GM11168 (cell line): ENCODE data around the gene UROS.

Experiments
- in situ Hi-C: fragments of 300-500 bp; cut with MboI; formaldehyde crosslinking; loops from one replicate; pipeline ENCODE4 v1.12.0; 2022; ENCODE audit warnings: low sequenced_read_pairs; ENCODE audit not compliant: unreplicated experiment

Gene UROS

GRCh38 chr10:125838802-125839575 lies 15.9 kb upstream of the UROS start:
- in situ Hi-C loops = no loop called here

GRCh38 chr10:125836746-125837145 lies 13.7 kb upstream of the UROS start:
- in situ Hi-C loops = no loop called here

- in situ Hi-C loops = no loop called here
These were observed 5.3 kb upstream of the UROS start for GRCh38 chr10:125828311-125828710.

GRCh38 chr10:125827133-125827532 lies 4.1 kb upstream of the UROS start:
- in situ Hi-C loops = no loop called here

DNA sequence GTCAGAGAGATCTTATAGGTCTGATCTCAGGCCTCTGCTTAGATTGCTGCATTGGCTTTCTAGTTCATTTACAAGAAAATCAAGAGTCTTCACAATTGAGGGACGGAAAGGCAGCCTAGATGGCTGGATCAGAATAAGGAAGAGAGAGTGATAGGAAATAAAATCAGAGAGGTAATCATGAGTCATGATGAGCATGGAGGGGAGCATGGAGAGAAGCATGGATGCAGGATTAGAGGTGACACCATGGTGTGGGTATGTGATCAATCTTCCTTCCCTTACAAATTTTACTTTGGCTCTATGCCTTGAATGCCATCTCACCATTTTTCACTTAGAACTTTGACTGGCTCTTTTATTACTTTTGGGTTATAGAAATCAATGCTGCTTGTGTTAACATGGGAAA lies 1.7 kb upstream of the UROS start:
- in situ Hi-C loops = no loop called here

GRCh38 chr10:125823663-125824251 lies 699 bp upstream of the UROS start:
- in situ Hi-C loops = no loop called here

DNA sequence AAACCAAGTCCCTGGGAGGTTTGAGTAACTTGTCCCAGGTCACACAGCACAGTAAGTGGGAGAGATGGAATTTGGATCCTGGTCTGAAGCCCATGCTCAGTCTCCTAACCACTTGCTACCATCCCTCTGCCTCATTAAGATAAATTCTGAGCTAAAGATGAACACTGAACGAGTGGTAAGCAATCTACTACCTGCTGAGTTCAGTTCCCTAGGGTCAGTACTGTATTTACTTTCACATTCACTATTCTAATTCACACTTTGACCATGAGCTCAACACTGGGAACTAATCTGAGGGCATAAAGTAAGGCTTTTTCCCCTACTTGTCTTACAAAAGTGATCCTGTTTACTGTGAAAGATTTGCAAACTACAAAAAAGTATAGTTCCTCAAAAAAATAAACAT lies 2.4 kb downstream of the UROS start:
- in situ Hi-C loops = no loop called here

DNA sequence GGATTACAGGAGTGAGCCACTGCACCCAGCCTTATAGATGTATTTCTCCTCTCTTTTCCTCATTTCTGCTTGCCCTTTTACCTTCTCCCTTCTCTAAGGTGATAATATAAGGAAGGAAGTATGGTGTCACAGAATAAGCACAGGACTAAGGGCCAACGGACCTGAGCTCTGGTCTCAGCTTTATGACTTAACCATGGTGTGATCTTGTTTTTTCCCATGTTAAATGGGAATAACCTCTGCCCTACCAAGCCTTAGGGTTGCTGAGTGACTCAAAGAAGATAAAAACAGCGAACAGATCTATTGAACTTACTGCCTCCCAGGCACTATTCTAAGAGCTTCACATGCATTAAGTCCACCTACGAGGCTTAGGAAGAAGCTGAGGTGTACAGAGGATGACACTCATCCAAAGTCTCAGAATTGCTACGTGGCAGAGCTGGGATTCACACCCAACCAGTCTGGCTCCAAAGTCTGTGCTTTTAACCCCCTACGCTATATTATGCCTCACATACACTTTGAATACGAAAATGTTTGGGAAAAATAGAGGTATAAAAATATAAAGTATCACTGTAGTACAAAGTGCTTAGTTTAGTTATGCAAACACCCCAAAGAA lies 5.6 kb downstream of the UROS start:
- in situ Hi-C loops = no loop called here

DNA sequence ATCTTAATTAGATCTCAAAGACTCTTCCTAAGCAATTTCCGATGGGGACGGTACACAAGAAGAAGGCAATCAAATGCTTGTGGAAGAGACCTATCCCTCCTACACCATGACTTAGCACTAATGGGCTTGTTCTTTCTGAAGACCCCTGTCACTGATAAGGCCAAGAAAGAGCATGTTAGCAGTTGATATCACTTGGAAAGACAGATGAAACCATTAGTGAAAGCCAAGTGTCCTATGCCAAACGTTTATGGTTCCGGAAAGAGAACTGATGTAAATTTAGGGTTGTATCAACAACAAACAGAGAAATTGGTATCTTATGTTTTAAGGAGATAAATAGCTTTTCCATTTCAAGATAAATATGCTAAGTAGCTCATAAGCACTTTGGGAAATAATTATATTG lies 6.5 kb downstream of the UROS start:
- in situ Hi-C loops = no loop called here

DNA sequence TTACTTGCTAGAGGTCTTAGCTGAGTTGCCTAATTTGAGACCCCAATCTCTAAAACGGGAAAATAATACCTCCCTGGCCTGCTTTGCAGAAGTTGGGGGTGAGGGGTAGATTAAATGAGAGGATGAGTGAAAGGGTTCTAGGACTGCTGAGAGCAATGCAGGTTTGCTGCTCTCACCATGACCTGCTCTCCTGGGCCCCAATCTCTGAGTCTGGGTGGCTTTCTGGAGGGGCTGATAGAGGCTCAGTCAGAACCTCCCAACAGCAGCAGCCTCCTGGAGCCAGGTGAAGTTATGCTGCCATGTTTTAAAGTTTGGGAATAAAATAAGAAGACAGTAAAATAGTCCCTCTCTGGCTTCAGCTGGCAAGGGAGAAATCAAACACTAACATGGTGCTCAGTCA lies 7.3 kb downstream of the UROS start:
- in situ Hi-C loops = no loop called here

DNA sequence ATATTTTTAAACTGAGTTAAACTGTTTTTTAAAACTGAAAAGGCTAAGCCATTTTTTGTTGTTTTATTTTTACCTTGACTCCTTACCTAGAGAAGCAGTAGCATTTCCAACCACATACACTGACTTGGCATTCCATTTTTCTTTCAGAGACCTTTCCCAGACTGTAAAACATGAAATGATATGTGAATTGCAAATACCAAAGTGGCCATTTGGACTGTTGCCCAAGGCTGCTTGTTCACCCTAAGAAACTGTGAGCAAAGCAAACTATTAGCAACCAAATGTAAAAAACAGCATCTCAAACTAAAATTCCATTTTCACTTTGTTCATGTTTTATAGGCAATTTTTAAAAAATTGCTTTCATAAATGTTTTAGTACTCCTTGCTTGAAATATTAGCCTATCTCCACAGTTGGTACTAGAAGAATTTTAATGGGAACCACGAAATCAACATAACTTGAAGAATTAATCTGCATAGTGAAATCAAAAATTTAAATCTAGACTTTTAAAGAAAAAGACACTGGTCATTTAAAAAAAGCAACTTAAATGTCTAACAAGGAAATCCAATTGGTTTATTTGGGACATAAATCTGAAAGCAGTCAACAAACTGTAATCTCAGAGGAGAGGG lies 10.8 kb downstream of the UROS start:
- in situ Hi-C loops = no loop called here

- in situ Hi-C loops = no loop called here
These were observed 11.8 kb downstream of the UROS start for GRCh38 chr10:125811251-125811650.

DNA sequence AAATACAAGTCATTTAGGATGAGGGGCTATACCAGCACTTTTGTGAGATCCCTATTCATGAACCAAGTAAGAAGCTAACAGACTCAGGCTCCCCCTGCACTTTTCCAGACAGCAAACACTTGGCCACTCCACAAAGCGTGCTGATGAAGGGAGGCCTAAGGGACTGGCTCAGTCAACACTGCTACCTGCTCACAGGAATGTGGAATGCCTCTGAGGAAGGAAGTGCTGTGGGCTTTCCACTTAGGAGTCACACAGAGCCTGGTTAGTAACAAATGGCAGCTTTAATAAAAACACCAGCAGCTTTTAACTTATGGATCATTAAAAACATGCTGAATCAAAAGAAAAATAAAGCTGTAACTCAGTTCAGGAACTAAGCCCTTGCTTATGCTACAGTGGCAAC lies 15.0 kb downstream of the UROS start:
- in situ Hi-C loops = no loop called here

DNA sequence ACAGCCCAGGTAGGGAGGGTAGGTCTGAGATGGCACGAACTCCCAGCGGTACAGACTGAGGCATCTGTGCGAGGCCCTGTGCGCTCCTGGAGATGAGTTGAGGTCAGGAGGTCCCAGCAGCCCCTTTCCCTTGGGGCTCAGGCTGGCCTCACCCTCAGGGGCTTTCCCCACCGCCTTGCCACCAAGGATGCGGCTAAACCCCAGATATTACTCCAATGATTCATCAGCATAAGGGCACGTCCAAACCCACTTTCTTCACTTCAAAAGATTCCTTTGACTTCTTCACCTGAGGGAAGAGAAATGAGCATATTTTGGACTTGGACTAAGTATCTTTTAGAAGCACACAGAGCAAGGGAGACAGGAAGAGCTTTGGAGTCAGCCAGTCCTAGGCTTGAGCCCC lies 20.3 kb downstream of the UROS start:
- in situ Hi-C loops = no loop called here

GRCh38 chr10:125802131-125802530 lies 20.9 kb downstream of the UROS start:
- in situ Hi-C loops = no loop called here

DNA sequence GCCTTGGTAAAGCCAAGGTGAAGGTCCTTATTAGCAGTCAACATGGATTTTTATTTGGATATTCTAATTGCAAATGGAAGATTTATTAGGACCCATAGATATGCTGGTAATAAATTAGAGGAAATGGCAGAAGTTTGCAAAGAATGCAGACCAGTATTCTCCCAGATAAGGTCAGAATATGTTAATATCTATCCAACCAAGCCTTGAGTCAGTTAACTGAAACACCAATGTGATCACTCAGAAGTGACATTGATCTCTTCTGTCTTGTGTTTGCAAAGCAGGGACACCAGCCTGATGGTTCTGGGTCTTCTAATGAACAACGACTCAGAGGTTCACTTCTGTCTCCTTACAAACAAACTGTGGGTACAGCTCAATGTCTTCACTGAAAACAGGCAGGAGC lies 21.5 kb downstream of the UROS start:
- in situ Hi-C loops = no loop called here

DNA sequence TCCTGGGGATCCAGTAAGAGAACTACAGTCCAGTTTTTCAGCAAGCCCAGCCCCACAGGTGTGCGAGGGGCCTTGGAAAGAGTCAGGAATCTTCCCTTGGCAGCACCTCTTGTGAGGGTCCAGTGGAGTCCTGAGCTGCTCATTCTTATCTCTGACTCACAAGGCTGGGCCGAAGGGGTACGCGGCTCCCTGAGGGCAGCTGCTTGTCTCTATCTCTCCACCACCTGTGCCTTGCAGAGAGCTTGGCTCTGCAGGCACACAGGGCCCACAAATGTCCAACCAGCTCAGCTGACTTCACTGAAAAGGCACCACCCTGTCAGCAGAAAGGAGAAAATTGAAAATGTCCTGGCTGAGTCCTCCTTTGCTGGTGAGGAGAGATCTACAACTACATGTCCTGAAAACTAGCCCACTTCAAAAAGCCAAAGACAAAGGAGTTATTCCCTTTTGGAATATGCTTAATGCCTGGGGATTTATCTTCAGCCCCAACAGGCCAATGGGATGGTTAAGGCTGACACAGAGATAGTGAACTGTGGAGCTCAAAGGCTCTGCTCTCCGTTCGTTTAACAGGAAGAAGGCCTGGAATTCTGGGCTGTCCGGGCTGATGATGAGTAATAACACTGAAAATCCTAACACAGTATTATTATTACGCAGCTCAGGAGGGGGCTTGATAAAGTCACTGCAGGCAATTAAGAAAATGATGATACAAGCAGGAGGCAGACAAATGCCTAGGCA lies 23.4 kb downstream of the UROS start:
- in situ Hi-C loops = no loop called here

DNA sequence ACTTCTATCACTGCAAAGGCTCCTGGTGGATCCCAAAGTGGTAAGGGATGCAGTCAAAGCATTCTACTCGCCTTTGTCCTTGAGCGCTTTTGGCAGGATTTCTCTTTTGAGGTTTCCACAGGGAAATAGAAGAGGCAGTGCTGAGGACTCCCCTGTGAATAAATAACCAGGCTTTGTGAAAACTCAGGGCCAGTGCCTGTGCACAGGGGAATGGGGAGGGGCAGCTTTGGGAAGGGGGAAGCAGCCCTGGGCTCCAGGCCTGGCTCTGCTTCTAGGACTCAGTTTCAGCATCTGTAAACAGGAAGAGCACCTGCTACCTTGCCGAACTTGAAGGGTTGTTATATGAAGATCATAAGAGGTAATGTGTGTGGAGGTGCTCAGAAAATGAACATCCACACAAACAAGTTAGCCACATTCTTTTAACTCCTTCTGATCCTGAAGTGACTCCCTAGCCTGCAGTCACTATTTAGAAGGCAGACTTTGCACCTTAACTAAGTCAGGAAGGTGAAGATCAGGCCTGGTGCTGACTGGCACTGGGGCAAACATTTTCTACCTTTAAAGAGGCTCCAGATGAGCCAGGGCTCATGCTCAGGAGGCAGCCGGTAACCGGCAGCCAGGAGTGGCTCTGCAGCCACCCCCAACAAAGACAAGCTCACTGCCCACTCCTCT lies 24.9 kb downstream of the UROS start:
- in situ Hi-C loops = no loop called here

- in situ Hi-C loops = no loop called here
These were observed 25.6 kb downstream of the UROS start for GRCh38 chr10:125797424-125797823.

DNA sequence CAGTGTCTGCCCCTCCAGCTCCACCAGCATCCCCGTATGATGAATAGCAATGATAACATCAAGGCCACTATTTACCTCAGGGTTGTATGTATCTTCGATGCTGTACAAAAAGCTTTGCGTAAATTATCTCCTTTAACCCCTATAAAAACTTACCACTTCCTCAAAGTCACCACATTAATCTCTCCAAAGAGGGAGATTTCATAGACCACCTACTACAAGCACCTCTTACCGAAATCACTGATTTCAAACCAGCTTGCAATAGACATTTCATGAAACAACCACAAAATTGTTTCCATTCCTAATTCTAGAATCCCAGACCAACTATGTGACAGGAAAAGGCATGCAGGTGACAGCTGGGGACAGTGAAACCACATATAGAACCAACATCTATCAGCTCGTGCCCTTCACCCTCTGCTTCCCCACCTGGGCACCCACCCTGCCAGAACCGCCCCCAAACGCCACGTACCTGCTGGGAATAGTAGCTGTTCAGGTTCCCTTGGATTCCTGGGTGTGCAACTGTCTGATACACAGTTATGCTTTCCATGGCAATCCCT lies 27.3 kb downstream of the UROS start:
- in situ Hi-C loops = no loop called here
